Chondrocyte (in vitro differentiated cells): ENCODE results near the gene TMEM150A. TPM values are rescaled to one million over a fixed set of nuclear protein-coding genes. Genes with fewer than 3 reads are reported as not detected.
"Not testable (repeated sequence)": the region's sequence is repeated elsewhere in the genome, so short reads cannot be mapped to it uniquely, and the experiment has no call there.

ENCODE experiments used
- DNase-seq: peaks from one replicate; pipeline ENCODE4 v3.0.0; 2021; ENCODE audit warnings: mixed read lengths, low spot score
- H3K27ac Mint-ChIP-seq: one replicate; pipeline ENCODE4 v1.8.0; 2021; ENCODE audit warnings: mild to moderate bottlenecking, moderate library complexity, mixed read lengths; ENCODE audit not compliant: unreplicated experiment
- H3K27me3 Mint-ChIP-seq: 2 replicates; pipeline ENCODE4 v1.8.0; 2021; ENCODE audit warnings: low read depth, mixed read lengths
- H3K36me3 Mint-ChIP-seq: 2 replicates; pipeline ENCODE4 v1.8.0; 2021; ENCODE audit warnings: low read depth, mixed read lengths
- H3K4me1 Mint-ChIP-seq: 2 replicates; pipeline ENCODE4 v1.8.0; 2021; ENCODE audit warnings: low read depth, mild to moderate bottlenecking, mixed read lengths
- H3K4me3 Mint-ChIP-seq: one replicate; pipeline ENCODE4 v1.8.0; 2021; ENCODE audit warnings: mild to moderate bottlenecking, moderate library complexity, mixed read lengths; ENCODE audit not compliant: unreplicated experiment
- H3K9me3 Mint-ChIP-seq: 2 replicates; pipeline ENCODE4 v1.8.0; 2021; ENCODE audit warnings: low read depth, mixed read lengths
- CTCF ChIP-seq: fragments of 200-600 bp; sonication (generic); IDR thresholded peaks from 2 replicates; pipeline ENCODE4 v1.5.0; 2021; ENCODE audit warnings: antibody characterized with exemption, mild to moderate bottlenecking, moderate library complexity
- total RNA-seq: library from RNA; stranded (reverse); gene quantifications from 3 replicates; pipeline ENCODE4 v1.2.1, GENCODE V29; 2021

Gene TMEM150A
- total RNA-seq, 1 donor from 2014 or later = 17.9 TPM

GRCh38 chr2:85606116-85606455 lies 3.6 kb upstream of the TMEM150A start:
- no peak for DNase-seq
- no peak for TF ChIP-seq CTCF
- peak overlapping the region; percentile 89 for H3K27ac Mint-ChIP-seq
- no peaks in the 10 kb centered on the region for H3K27me3 Mint-ChIP-seq
- H3K36me3 Mint-ChIP-seq = peaks cover 5% of the 10 kb centered on the region
- H3K4me3 Mint-ChIP-seq = peak overlapping the region; percentile 11
- no peaks in the 10 kb centered on the region for H3K9me3 Mint-ChIP-seq
- peaks cover 75% of the 10 kb centered on the region for H3K4me1 Mint-ChIP-seq

GRCh38 chr2:85605406-85606115 lies 3.1 kb upstream of the TMEM150A start:
- H3K27ac Mint-ChIP-seq = peak overlapping the region; percentile 89
- no peaks in the 10 kb centered on the region for H3K27me3 Mint-ChIP-seq
- no peak for TF ChIP-seq CTCF
- DNase-seq = no peak
- no peaks in the 10 kb centered on the region for H3K9me3 Mint-ChIP-seq
- H3K4me3 Mint-ChIP-seq = peak overlapping the region; percentile 11
- peaks cover 5% of the 10 kb centered on the region for H3K36me3 Mint-ChIP-seq
- peaks cover 77% of the 10 kb centered on the region for H3K4me1 Mint-ChIP-seq

GRCh38 chr2:85604568-85605339 lies 2.3 kb upstream of the TMEM150A start:
- no peaks in the 10 kb centered on the region for H3K27me3 Mint-ChIP-seq
- DNase-seq = no peak
- H3K9me3 Mint-ChIP-seq = no peaks in the 10 kb centered on the region
- peaks cover 72% of the 10 kb centered on the region for H3K4me1 Mint-ChIP-seq
- H3K4me3 Mint-ChIP-seq = no peak overlapping the region
- peaks cover 5% of the 10 kb centered on the region for H3K36me3 Mint-ChIP-seq
- no peak for TF ChIP-seq CTCF
- peak overlapping the region; percentile 89 for H3K27ac Mint-ChIP-seq

- Mint-ChIP-seq H3K4me1 (peaks cover 68% of the 10 kb centered on the region), H3K27ac (peak overlapping the region; percentile 96)
Measured at GRCh38 chr2:85604133-85604444, 1.6 kb upstream of the TMEM150A start.

GRCh38 chr2:85601771-85602475 lies 575 bp downstream of the TMEM150A start:
- no peaks in the 10 kb centered on the region for H3K27me3 Mint-ChIP-seq
- DNase-seq = no peak
- TF ChIP-seq CTCF = no peak
- H3K9me3 Mint-ChIP-seq = no peaks in the 10 kb centered on the region
- H3K4me1 Mint-ChIP-seq = peaks cover 55% of the 10 kb centered on the region
- peak overlapping the region; percentile 80 for H3K27ac Mint-ChIP-seq
- H3K4me3 Mint-ChIP-seq = peak overlapping the region; percentile 83
- no peaks in the 10 kb centered on the region for H3K36me3 Mint-ChIP-seq

More at GRCh38 chr2:85604133-85604444, 1.6 kb upstream of the TMEM150A start:
- not testable (repeated sequence) for H3K9me3 Mint-ChIP-seq, H3K36me3 Mint-ChIP-seq, DNase-seq, H3K27me3 Mint-ChIP-seq
- peak overlapping the region; percentile 80 for H3K4me3 Mint-ChIP-seq
